HL-60 (cell line): ENCODE results near the gene PYGB.

ENCODE experiments used
- DNase-seq, 2 experiments: peaks; one replicate each; pipeline ENCODE4 v3.0.0-alpha.2; 2010 to 2020; ENCODE audit warnings: low read depth in 1 of 2, low spot score in 1 of 2
- H3K27ac ChIP-seq: fragments of 250-450 bp; sonication (Bioruptor Pico); replicated peaks from 2 replicates; pipeline ENCODE4 v1.5.1; 2020; ENCODE audit warnings: mild to moderate bottlenecking, moderate library complexity
- H3K27me3 ChIP-seq: fragments of 250-450 bp; sonication (Bioruptor Pico); 2 replicates; pipeline ENCODE4 v1.5.1; 2021; ENCODE audit warnings: mild to moderate bottlenecking, moderate library complexity; ENCODE audit not compliant: insufficient read depth, poor library complexity, severe bottlenecking
- H3K4me3 ChIP-seq: replicated peaks from 2 replicates; pipeline ENCODE4 v1.5.1; 2011; ENCODE audit warnings: mild to moderate bottlenecking, control low read depth, low read length; ENCODE audit not compliant: insufficient read depth
- CTCF ChIP-seq: IDR thresholded peaks from one replicate; pipeline ENCODE4 v1.5.1; 2011; ENCODE audit warnings: low read length, control low read depth, inconsistent platforms; ENCODE audit not compliant: insufficient read depth
- GABPA ChIP-seq: IDR thresholded peaks from 2 replicates; pipeline ENCODE4 v1.6.1; 2012; ENCODE audit warnings: low read depth
- POLR2AphosphoS5 ChIP-seq: IDR thresholded peaks from 2 replicates; pipeline ENCODE4 v1.6.1; 2012; ENCODE audit warnings: low read depth
- SPI1 ChIP-seq: IDR thresholded peaks from 2 replicates; pipeline ENCODE4 v1.6.1; 2012; ENCODE audit warnings: low read depth, mild to moderate bottlenecking, borderline replicate concordance
- TF ChIP-seq, protein P1 (sequence below): IDR thresholded peaks from 2 replicates; pipeline ENCODE4 v1.6.1; 2012; ENCODE audit warnings: low read depth; ENCODE audit not compliant: insufficient replicate concordance

Gene PYGB

DNA sequence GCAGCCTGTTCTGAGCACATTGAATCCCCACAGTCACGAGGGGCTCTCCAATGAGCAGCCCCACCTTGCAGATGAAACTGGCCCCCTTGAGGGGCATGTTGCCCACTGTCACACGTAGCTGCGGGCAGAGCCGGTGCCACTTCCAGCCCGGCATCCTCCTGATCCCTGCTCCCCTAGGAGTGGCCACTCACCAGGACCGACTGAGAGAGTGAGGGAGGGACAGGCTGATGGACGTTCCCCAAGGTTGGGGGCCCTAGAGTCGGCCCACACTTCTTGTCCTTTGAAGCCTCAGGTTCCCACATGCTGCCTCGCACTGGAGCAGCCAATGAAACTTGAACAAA lies 41.9 kb upstream of the PYGB start:
- H3K27ac ChIP-seq, result no peak overlapping the region
- no peak for DNase-seq
- H3K27me3 ChIP-seq, result no peaks in the 10 kb centered on the region
- TF ChIP-seq SPI1 (no peak), POLR2AphosphoS5 (no peak), CTCF (no peak), GABPA (no peak)
- TF ChIP-seq, protein P1, sequence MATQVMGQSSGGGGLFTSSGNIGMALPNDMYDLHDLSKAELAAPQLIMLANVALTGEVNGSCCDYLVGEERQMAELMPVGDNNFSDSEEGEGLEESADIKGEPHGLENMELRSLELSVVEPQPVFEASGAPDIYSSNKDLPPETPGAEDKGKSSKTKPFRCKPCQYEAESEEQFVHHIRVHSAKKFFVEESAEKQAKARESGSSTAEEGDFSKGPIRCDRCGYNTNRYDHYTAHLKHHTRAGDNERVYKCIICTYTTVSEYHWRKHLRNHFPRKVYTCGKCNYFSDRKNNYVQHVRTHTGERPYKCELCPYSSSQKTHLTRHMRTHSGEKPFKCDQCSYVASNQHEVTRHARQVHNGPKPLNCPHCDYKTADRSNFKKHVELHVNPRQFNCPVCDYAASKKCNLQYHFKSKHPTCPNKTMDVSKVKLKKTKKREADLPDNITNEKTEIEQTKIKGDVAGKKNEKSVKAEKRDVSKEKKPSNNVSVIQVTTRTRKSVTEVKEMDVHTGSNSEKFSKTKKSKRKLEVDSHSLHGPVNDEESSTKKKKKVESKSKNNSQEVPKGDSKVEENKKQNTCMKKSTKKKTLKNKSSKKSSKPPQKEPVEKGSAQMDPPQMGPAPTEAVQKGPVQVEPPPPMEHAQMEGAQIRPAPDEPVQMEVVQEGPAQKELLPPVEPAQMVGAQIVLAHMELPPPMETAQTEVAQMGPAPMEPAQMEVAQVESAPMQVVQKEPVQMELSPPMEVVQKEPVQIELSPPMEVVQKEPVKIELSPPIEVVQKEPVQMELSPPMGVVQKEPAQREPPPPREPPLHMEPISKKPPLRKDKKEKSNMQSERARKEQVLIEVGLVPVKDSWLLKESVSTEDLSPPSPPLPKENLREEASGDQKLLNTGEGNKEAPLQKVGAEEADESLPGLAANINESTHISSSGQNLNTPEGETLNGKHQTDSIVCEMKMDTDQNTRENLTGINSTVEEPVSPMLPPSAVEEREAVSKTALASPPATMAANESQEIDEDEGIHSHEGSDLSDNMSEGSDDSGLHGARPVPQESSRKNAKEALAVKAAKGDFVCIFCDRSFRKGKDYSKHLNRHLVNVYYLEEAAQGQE, result no peak
- H3K4me3 ChIP-seq, result no peak overlapping the region

- Histone ChIP-seq H3K4me3 (no peak overlapping the region), H3K27me3 (no peaks in the 10 kb centered on the region), H3K27ac (no peak overlapping the region)
- TF ChIP-seq SPI1, result no peak
- TF ChIP-seq POLR2AphosphoS5, result no peak
- no peak for TF ChIP-seq GABPA
- TF ChIP-seq, protein P1, result no peak
- no peak for TF ChIP-seq CTCF
- DNase-seq, result no peak
Measured at GRCh38 chr20:25206548-25206947, 41.3 kb upstream of the PYGB start.

DNA sequence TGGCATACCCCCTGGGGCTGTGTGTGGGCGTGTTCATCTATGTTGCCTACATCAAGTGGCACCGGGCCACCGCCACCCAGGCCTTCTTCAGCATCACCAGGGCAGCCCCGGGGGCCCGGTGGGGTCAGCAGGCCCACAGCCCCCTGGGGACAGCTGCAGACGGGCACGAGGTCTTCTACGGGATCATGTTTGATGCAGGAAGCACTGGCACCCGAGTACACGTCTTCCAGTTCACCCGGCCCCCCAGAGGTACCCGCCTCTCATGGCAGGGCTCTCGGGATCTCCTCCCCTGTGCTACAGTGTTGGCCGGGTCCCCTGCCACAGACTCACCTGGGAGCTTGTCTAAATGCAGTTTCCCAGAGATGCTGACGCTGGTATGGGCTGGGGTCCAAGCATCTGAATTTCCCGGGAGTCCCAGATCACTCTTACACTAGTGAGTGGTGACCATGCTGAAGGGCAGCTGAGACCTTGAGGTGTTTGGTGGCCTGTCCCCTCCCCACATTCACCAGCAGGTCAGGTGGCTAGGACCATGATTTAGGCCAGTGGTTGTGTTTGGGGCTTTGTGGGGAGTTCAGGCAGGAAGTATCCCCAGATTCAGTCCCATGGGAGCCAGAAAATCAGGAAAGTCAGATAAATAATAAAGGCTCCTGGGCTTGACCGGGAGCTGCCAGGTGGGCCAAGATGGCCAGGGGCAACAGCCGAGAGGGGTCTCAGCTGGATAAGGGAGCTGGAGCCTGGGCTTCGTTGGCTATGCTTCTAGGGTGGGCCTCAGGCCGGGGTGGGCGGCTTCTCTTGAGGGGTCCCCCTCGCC lies 40.5 kb upstream of the PYGB start:
- no peak overlapping the region for H3K27ac ChIP-seq
- no peaks in the 10 kb centered on the region for H3K27me3 ChIP-seq
- TF ChIP-seq, protein P1, result no peak
- TF ChIP-seq SPI1 (no peak), POLR2AphosphoS5 (no peak), CTCF (no peak), GABPA (no peak)
- H3K4me3 ChIP-seq, result no peak overlapping the region
- DNase-seq, result no peak
